ENCODE data around the gene CDKL1. TPM values are rescaled to one million over a fixed set of nuclear protein-coding genes. Genes with fewer than 3 reads are reported as not detected.

CDKL1 gene
- total RNA-seq, 1 experiment from 2014 or later = 3.6 TPM

DNA sequence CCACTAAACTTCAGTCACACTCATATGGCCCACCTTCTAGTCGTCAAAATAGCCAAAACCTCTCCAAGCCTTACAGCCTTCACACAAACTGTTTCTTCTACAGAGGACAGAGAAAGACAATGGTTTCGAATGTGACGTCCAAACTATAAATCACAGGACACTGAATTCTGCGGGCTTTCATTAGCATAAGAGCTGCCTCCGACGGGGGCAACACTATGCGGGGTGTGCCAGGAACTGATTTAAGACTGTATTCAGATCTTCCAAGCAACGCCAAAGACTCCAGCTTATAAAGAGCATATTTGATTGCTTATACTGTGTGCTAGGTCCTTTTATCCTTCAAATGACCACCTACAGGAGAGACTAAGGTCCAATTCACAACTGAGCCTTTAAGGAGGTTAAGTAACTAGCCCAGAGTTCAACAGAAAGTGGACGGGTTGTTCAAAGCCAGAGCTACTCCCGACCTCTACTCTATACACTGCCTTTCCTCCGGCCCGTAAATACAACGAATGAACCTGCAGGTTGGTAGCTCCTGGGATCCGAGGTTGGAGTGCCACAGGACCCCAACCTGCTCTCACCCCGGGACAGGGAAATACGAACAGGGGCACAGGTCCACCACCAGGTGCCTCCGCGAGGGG, 85.2 kb downstream of the CDKL1 start:
- ATAC-seq (peak; percentile 71), DNase-seq (ENCODE audit: low spot score) (no peak)
- peaks cover 19% of the 10 kb centered on the region for H3K9me3 Mint-ChIP-seq
- H3K27me3 Mint-ChIP-seq (ENCODE audit: low read depth) = peaks cover 6% of the 10 kb centered on the region; the same call in 1 of the 2 replicates
- ChIA-PET POLR2A (interaction anchor here (0.6 to 1.3 kb wide), 4 partner anchors 21 to 449 kb away, joined by 3 to 7 read pairs (median 3); partner anchors contain the start of gene MAP4K5), CTCF (interaction anchor here (0.5 to 2.4 kb wide), 8 partner anchors 10 to 549 kb away, joined by 3 to 20 read pairs (median 4); partner anchors contain the start of genes ATL1 and MAP4K5)
- TF ChIP-seq ELF4 (CRISPR knock-in tag; IDR thresholded peaks at IDR 0.05; ENCODE audit: low read depth) = no peak
- 0 out of 2 replicates have a peak, but pooled peaks have one; percentile 47 for TF ChIP-seq CTCF (IDR thresholded peaks at IDR 0.05)
- peaks cover 25% of the 10 kb centered on the region for H3K4me1 Mint-ChIP-seq
- H3K27ac Mint-ChIP-seq = peak overlapping the region; percentile 62
- peaks cover 35% of the 10 kb centered on the region for H3K36me3 Mint-ChIP-seq
- H3K4me3 Mint-ChIP-seq = peak overlapping the region; percentile 86

GRCh38 chr14:50310445-50310844, 86.2 kb downstream of the CDKL1 start:
- Mint-ChIP-seq H3K4me1 (peaks cover 25% of the 10 kb centered on the region), H3K27me3 (ENCODE audit: low read depth) (peaks cover 6% of the 10 kb centered on the region; the same call in 1 of the 2 replicates), H3K27ac (no peak overlapping the region), H3K9me3 (peaks cover 15% of the 10 kb centered on the region), H3K4me3 (peak overlapping the region; percentile 86), H3K36me3 (peaks cover 28% of the 10 kb centered on the region)
- POLR2A ChIA-PET = interaction anchor here (0.7 kb wide), 1 partner anchor 78 kb away, joined by 7 read pairs; no protein-coding TSS in a partner anchor
- TF ChIP-seq PREB (CRISPR knock-in tag; IDR thresholded peaks at IDR 0.05; ENCODE audit: borderline replicate concordance) (no peak), NR3C1 (CRISPR knock-in tag; conservative IDR thresholded peaks at IDR 0.05; ENCODE audit: low read depth) (no peak), NFYB (CRISPR knock-in tag; conservative IDR thresholded peaks at IDR 0.05; ENCODE audit: low read depth) (no peak)
- DNase-seq (ENCODE audit: low spot score) = no peak
- ATAC-seq = no peak
- CTCF ChIA-PET = interaction anchor here (1.1 to 2.4 kb wide), 2 partner anchors 11 to 230 kb away, joined by 7 to 20 read pairs; no protein-coding TSS in a partner anchor

DNA sequence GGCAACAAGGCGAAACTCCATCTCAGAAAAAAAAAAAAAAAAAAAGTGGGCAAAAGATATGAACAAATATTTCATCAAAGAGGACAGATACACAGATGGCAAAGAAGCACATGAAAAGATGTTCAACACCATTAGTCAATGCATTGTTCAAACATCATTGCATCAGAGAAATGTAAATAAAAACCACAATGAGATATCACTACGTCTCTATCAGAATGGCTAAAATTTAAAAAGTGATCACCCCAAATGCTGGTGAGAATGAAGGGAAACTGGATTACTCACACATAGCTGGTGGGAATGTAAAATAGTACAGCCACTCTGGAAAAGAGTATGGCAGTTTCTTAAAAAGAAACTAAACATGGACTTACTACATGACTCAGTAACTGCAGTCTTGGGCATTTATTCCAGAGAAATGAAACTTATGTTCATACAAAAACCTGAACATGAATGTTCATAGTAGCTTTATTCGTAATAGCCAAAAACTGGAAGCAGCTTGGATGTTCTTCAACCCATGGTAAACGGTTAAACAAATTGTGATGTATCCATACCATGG, 88.2 kb downstream of the CDKL1 start:
- DNase-seq (ENCODE audit: low spot score) = no peak
- no peak overlapping the region for H3K4me3 Mint-ChIP-seq
- no peak for TF ChIP-seq FOXK1 (CRISPR knock-in tag; IDR thresholded peaks at IDR 0.05)
- TF ChIP-seq, protein P1, sequence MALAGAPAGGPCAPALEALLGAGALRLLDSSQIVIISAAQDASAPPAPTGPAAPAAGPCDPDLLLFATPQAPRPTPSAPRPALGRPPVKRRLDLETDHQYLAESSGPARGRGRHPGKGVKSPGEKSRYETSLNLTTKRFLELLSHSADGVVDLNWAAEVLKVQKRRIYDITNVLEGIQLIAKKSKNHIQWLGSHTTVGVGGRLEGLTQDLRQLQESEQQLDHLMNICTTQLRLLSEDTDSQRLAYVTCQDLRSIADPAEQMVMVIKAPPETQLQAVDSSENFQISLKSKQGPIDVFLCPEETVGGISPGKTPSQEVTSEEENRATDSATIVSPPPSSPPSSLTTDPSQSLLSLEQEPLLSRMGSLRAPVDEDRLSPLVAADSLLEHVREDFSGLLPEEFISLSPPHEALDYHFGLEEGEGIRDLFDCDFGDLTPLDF (CRISPR knock-in tag; IDR thresholded peaks at IDR 0.05) = no peak
- no peak for TF ChIP-seq ATF6 (CRISPR knock-in tag; IDR thresholded peaks at IDR 0.05)
- TF ChIP-seq, protein P2, sequence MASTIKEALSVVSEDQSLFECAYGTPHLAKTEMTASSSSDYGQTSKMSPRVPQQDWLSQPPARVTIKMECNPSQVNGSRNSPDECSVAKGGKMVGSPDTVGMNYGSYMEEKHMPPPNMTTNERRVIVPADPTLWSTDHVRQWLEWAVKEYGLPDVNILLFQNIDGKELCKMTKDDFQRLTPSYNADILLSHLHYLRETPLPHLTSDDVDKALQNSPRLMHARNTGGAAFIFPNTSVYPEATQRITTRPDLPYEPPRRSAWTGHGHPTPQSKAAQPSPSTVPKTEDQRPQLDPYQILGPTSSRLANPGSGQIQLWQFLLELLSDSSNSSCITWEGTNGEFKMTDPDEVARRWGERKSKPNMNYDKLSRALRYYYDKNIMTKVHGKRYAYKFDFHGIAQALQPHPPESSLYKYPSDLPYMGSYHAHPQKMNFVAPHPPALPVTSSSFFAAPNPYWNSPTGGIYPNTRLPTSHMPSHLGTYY (CRISPR knock-in tag; IDR thresholded peaks at IDR 0.05) = no peak
- no peak for TF ChIP-seq PRRX2 (CRISPR knock-in tag; IDR thresholded peaks at IDR 0.05)
- no peak for TF ChIP-seq PRDM15 (CRISPR knock-in tag; IDR thresholded peaks at IDR 0.05)
- no peak for TF ChIP-seq ZNF396 (CRISPR knock-in tag; IDR thresholded peaks at IDR 0.05; ENCODE audit: borderline replicate concordance)
- TF ChIP-seq HMGXB4 (CRISPR knock-in tag; IDR thresholded peaks at IDR 0.05) = no peak
- no peak for TF ChIP-seq ZBTB21 (CRISPR knock-in tag; IDR thresholded peaks at IDR 0.05; ENCODE audit: borderline replicate concordance)
- TF ChIP-seq, protein P3, sequence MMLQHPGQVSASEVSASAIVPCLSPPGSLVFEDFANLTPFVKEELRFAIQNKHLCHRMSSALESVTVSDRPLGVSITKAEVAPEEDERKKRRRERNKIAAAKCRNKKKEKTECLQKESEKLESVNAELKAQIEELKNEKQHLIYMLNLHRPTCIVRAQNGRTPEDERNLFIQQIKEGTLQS (CRISPR knock-in tag; conservative IDR thresholded peaks at IDR 0.05) = no peak

More for the DNA sequence above, 88.2 kb downstream of the CDKL1 start:
- Mint-ChIP-seq H3K36me3 (peaks cover 10% of the 10 kb centered on the region), H3K27me3 (ENCODE audit: low read depth) (no peaks in the 10 kb centered on the region), H3K4me1 (peaks cover 22% of the 10 kb centered on the region), H3K27ac (no peak overlapping the region; the same call in 1 of the 2 replicates), H3K9me3 (peaks cover 4% of the 10 kb centered on the region)
- no peak for ATAC-seq
- CTCF ChIA-PET = interaction anchor here (0.7 kb wide), 1 partner anchor 13 kb away, joined by 3 read pairs; no protein-coding TSS in a partner anchor
- POLR2A ChIA-PET = no interaction called here

Data from WTC11 (cell line).